Caki2 (cell line): ENCODE data around the gene ALG11. TPM values are rescaled to one million over a fixed set of nuclear protein-coding genes. Genes with fewer than 3 reads are reported as not detected.

ENCODE experiments used
- DNase-seq: peaks from one replicate; pipeline ENCODE4 v3.0.0-alpha.2; 2015; ENCODE audit warnings: low read depth
- in situ Hi-C: cut with HindIII; loops from 2 replicates; pipeline ENCODE4 v1.10.0; 2016; ENCODE audit warnings: low sequenced_read_pairs, low pct_unique_long_range_greater_than_20kb, mixed read lengths
- total RNA-seq: library from RNA; depleted of rRNA; stranded (reverse); fragments of >200 nt; shearing (Covaris generic); gene quantifications from 2 replicates; pipeline ENCODE4 v1.2.3, GENCODE V29; 2014; ENCODE audit warnings: low replicate concordance

Gene ALG11
- total RNA-seq, 1 experiment from 2014 or later = 4.3 TPM

DNA sequence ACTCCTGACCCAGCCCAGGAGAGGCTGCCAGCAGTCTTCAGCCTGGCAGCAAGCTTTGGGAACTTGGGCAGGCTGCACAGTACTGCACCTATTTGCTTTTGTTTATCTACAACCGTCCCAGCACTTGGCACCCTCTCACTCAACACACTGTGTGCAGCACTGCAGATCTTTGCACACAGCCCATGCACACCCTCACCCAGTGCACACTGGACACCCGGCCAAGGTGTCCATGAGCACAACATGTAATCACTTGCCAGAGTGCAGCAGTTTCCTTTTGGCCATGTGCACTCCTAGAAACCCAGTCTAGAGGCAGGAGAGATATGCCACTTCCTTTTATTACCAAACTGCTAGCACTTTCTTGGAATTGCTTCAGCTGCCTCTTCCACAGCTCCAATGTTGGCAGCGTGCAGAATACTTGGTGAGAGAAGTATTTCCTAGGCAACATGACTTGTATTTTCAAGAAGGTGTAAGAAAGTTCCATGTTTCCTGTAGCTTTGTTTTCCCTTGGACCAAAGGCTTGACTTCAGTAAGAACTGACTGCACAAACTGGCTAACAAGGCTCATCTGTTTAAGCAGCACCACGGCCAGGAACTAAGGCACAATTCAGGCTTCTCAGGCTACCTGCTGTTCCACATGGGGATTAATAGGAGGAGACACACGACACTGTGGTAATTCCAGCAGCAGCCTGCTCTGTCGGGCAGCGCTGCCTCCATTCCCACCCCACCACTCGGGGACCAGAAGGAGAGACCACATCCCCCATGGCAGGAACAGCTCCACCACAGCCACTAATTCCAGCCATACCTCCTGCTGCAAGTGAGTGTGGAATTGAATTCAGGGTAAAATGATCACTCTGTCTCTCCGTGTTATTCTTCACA is 16.3 kb upstream of the ALG11 start:
- no peak for DNase-seq
- in situ Hi-C loops = no loop called here

DNA sequence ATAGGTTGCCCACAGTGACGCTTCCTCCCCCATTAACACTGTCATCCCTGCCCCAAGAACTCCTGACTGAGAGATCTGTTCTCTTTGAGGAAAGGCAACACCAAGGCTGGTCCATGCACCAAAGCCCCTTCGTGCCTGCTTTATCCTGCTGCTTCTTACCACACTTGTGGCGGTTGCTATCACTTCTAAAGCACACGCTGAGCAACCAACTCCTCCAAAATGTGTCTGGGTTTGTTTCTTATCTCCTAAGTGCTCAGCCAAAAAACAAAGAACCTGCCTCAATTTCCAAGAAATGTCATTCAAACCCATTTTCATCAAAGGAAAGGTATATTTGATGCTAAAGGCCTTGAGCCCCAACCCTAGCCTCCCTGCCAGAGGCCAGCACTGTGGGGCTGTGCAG is 15.6 kb upstream of the ALG11 start:
- in situ Hi-C loops = no loop called here
- no peak for DNase-seq

DNA sequence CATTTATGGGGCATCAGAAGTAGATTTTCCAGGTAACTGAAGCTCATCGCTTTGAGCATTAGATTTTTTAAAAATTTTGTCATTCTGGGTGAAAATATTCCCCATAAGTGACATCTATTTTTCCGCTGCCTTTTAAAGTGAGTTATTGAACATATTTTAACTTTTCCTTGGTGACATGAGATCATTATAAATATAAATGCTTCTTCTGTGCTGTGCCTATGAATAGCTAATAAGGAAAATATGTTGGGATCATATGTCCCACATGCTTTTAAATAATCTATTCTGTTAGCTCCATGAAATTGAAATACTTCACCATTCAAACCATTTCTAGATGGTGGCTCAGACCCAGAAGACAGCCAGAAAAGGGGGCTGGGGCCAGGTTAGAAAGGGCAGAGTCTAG is 15.0 kb upstream of the ALG11 start:
- no peak for DNase-seq
- in situ Hi-C loops = no loop called here

DNA sequence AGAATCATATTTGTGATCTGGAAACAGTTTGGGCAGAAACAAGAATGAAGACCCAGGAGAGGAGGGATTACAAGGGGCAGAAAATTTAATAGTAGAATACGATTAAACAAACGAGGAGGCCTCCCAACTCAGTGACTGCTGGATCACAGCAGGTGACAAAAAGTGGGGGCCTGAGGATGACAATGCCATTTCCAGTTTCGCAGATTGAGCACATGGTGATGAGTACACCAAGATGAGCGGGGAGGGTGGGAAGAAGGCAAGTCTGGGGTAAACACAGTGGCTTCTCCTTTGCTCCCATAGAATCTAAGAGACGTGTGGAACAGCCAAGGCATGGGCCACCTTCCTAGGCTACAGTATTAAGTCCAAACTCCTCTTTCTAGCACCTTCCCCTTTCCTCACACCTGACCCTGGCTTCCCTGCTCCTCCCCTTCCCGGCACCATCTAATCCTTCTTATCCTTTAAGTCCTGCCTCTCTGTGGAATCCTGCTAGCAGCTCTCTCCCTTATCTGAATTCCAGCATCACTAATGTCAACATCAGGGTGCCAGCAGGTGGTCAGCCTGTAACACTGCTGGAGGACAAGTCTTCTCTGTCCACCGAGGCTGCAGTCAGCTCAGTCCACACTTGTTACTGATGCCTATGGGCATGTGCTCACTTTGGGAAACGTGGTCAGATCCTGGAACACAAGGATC is 14.4 kb upstream of the ALG11 start:
- DNase-seq = no peak
- in situ Hi-C loops = no loop called here

DNA sequence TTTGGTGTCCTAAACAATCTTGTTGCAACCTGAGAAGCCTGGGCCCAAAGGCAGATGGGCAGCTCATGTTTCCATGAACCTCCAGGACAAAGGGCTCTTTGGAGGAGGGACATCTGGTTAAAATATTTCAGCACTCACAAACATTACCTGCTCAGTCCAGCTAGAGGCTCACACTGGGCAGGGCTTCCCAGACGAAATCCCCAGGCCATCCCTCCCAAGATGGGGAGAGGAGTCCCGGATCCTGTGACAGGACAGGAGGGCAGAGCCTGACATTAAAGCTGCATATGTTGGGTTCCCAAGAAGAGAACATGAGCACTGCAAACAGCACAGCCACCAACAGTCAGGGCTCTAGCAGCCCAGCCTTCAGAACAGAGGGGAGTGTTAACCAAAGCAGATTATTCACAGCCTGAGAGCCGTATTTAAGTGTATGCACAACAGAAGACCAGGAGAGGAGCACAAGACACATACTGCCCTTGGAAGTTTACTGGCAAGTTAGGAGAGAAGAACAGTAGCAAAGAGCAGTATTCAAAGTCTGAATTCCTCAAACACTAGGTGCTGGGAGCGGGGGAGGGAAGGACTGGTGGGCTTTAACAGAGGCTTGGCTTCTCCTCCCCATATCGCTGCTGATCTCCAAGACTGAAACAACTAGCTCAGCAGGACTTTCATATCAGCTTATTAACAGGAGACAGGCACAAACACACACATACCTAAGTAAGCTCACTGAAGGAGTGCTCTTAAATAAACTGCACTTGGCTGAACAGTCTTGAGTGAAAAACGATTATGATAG is 13.3 kb upstream of the ALG11 start:
- in situ Hi-C loops = no loop called here
- no peak for DNase-seq

DNA sequence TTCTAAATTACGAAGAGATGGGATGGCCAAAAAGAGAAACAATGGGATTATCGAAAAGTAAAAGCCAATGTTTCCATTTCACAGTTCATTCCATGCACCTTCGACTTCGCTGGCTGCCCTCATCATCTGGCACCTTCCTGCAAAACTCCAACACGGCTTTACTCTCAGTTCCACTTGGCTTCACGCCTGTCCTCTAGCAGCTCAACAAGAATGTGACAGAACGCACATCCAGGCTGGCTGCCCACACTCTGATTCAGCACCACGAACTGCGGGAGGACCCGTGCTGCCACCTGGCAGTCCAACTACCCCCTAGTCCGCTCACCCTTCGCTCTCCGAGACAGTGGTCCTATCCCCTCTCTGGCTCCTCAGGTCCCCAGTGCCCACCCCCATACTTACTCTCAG is 12.7 kb upstream of the ALG11 start:
- no peak for DNase-seq
- in situ Hi-C loops = no loop called here

DNA sequence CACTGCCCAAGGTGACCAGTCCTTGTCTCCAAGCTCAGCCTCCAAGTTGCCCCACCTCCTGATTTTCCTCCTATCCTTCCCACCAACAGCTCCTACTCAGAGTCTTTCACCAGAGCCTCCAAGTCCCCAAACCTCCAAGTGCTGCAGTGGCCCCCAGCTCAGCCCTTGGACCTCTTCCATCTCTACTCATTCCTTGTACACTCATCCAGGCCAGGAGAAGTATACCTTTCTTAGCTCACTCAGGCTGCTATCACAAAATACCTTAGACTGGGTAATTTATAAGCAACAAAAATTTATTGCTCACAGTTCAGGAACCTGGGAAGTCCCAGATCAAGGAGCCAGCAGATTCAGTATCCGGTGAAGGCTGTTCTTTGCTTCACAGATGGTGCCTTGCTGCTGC is 12.3 kb upstream of the ALG11 start:
- in situ Hi-C loops = no loop called here
- DNase-seq = no peak

DNA sequence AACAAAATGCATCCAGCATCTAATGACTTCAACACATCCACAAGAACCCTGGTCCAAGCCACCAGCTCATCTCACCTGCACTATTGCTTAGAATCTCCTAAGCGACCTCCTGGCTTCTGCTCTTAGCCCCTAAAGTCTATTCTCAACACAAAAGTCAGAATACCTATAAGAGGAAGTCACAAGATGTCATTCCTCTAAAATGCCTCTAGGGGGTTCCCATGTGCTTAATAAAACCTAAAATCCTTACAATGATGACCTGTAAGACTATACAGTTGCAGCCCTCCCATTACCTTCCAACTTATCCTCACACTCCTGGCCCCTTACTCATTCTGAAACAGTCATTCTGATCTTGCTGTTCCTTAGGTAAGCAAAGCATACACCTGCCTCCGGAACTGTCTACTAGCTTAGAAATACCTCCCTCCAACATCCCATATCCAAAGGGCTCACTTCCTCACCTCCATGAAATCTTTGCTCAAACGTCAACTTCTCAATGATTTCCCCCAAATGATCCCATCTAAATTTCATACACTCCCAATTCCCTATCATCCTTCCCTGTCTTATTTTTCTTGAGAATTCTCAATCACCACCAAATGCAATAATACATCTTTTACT is 11.0 kb upstream of the ALG11 start:
- in situ Hi-C loops = no loop called here

DNA sequence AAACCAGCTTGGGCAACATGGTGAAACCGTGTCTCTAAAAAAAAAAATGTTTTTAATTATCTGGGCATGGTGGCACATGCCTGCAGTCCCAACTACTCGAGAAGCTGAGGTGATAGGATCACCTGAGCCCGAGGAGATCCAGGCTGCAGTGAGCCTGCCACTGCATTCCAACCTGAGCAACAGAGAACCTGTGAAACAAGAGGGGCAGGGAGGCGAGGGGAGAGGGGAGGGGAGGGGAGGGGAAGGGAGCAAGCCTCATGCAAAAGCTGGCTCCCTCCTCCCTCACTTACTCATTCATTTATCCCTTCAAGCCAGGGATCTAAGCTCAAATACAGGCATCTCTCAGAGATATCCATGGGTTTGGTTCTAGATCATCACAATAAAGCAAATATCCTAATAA is 9.8 kb upstream of the ALG11 start:
- in situ Hi-C loops = no loop called here
- no peak for DNase-seq

More for the DNA sequence above, 11.0 kb upstream of the ALG11 start:
- peak; percentile 22 for DNase-seq

DNA sequence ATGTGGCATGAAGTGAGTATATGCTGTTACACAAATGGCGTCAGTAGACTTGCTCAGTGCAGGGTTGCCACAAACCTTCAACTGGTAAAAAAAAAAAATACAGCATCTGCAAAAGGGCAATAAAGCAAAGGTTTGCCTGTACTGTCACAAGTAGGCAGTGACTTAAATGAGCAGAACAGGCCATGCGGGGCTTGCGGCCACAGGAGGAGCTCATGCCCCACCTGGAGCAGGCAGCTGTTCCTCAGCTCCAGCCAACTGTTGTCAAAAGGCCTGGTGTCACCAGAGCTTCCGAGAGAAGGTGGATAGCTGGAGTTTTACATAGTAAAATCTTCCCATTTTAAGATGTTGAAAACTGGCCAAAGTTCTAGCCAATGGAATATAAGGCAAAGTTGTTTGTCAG is 8.7 kb upstream of the ALG11 start:
- in situ Hi-C loops = no loop called here

DNA sequence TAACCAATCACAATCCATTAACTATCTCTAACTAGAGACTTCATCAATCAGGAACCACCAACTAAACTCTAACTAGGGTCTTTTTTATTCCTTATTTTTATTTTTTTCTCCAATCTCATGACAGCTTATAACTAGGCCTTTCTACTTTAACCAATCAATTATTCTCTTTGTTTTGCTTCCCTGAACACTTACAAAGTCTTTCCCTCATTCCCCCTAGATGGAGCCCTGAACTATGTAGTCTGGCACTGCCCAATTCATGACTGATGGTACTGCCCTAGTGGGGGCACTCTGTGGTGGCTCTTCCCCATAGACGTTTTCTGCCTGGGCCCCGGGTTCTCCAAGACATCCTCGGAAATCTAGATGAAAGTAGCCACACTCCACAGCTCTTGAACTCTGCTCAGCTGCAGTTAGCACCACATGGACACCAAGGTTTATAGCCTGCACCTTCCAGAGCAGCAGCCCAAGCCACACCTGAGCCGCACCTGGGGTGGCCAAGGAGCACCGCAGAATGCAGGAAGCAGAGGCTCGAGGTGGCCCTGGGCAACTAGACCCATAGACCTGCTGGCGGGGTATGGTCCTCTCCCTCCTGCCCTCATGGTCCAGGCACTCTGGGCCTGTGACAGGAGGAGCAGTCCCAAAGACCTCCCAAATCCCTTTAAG is 7.6 kb upstream of the ALG11 start:
- in situ Hi-C loops = no loop called here
- peak; percentile 8 for DNase-seq

More for the DNA sequence above, 8.7 kb upstream of the ALG11 start:
- DNase-seq = no peak

DNA sequence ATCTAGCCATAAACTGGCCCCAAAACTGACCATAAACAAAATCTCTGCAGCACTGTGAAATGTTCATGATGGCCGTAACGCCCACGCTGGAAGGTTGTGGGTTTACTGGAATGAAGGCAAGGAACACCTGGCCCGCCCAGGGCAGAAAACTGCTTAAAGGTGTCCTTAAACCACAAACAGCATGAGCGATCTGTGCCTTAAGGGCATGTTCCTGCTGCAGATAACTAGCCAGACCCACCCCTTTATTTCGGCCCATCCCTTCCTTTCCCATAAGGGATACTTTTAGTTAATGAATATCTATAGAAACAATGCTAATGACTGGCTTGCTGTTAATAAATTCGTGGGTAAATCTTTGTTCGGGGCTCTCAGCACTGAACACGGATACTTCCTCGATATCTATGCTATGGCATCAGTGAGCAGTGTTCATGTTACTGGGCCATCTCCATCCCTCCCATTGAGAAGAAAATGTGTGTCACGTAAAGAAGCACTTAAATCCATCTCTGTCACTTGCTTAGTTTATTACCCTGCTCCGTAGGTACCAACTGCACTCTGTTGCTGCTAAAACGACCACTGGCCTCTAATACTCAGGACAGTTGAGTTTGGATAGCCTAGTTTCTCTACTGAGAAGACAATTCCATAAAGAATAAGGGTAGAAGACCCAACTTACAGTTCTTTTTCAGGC is 6.2 kb upstream of the ALG11 start:
- DNase-seq = no peak
- in situ Hi-C loops = no loop called here

DNA sequence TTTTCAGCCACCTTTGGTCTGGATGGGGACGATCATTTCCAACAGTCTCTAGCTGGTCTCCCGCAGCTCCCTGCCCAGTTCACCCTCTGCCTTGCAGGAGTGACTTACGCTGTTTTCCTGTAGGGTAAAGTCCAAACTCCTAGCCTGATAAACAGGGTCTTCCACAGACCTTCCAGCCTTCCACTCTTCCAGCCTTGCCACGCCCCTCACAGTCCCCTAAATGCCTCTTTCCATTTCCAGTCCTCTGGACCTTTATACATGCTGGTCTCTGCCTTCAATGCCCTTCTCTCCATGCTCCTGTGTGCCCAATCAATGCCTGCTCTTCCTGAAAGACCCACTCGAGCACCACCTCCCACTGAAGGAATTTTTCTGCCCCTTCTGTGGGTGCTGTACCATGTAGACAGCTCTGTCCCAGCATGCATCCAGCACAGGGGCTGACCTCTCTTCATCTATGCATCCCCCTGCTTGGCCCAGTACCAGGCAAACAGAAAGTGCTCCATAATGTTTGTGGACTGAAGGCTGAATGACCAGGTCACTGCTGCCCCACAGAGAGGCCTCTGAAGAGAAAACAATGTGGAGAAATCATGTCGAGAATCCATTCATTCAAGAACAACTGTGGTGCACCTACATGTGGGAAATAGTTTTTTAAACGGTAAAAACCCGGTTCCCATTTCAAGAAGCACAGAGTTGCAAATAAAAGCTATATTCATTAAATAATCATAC is 5.5 kb upstream of the ALG11 start:
- in situ Hi-C loops = no loop called here
- DNase-seq = no peak

DNA sequence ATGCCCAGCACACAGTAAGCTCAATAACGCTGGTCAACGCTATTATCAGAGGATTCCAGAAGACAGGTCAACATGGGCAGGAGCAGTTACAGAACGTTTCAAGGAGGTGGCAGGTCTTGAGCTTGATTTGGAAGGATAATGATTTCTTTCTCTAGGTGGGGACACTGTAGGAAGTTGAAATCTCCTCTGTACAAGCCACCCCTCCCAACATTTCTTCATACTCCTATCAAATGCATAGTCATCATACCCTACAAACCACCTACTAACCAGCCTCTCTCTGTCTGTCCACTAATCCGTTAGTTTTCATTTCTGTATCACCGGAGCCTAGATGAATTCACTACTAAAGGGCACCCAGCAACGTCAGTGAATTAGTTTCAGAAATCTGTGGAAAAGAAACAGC is 2.3 kb upstream of the ALG11 start:
- in situ Hi-C loops = no loop called here
- no peak for DNase-seq

DNA sequence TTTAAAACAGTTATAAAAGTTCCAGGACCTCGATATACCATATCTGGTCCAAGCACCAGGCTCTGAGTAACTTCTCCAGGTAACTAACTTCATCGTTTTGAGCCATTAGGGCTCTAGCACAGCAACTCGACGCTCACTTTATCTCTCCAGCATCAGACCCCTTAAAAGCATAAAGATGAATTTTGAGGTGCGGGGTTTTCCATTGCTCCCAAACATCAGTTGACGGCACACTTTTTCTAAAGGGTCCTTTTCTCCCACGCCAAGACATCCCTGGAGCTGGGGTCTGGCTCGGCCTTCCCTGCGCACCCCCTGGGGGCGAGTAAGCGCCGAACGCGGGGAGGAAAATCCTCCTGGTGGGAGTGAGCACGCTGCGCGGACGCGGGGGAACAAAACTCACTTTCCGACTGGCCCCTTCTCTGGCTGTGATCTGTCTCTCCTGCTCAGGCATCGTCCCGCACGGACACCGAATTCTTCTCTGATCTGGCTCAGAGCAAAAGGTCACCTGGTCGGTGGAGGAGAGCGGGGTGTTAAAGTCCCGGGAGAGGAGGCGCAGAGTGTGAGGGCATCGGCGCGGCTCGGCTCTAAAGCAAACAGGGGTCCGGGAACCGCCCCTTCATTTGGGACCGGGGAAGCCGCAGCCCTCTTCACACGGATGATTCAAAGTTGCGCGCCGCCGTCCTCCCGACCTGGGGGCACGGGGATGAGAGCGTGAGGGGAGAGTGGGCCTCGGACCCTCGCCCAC is 1.1 kb upstream of the ALG11 start, which contains the start of gene ATP7B:
Gene ATP7B, minus strand, starts transcription at position 561 of the 742 bp plus-strand sequence. Its CDS starts 113 bp downstream, at position 448.
- no peak for DNase-seq
- in situ Hi-C loops = no loop called here

DNA sequence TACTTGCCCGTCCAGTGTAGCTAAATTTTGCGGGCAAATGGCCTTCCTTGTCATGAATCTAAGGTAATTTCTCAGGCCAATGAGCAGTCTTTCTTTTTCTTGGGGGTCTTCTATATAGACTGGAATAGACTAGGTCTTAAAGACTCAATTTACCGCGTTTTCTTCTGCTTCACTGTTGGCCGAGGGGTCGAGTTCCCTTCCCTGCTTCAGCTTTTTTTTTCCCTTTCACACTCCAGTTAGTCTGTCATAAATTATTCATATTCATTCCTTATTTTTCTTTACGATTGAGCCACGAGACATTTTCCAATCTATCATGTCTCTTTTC is 276 bp downstream of the ALG11 start:
- in situ Hi-C loops = no loop called here
- no peak for DNase-seq
